T-helper 9 cell (primary cell): Measurements from ENCODE around the gene MEGF6.
"Not testable (repeated sequence)": the region's sequence is repeated elsewhere in the genome, so short reads cannot be mapped to it uniquely, and the experiment has no call there.

Source experiments
- DNase-seq: peaks from one replicate; pipeline ENCODE4 v3.0.0-alpha.2; 2020

Gene MEGF6

DNA sequence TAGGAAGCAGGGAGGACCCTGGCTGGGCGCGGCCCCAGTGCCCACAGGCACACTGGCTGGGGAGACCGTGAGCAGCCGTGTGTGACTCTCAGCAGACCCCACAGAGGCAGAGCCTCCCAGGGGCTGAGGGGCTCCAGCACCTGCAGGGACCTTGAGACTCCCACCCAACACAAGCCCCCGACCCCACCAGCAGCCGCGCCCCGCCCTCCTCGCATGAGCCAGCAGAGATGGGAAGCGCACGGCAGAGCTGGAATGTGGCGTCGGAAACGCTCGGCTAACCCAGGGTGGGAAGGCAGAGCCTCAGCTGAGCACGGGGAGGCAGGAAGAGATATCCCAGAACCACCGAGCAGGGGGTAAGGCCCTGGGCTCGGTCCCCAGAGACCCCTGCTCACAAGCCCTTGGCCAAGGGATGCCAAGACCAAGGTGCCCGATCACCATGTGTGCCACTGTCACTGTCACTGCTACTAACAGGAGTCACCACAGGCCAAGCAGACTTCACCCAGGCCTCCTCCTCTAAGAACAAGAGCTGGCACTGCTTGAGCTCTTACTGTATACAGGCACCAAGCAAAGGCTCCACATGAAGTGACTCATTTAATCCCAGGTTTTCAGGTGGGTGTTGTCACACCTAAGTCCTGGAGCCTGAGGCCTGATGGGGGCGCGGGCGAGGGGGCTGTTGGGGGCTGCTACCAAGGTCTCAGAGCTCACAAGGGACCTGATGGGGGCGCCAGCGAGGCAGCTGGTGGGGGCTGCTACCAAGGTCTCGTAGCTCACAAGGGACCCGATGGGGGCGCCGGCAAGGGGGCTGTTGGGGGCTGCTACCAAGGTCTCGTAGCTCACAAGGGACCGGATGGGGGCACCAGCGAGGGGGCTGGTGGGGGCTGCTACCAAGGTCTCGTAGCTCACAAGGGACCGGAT is 20.1 kb downstream of the MEGF6 start:
- DNase-seq, result no peak

GRCh38 chr1:3590139-3590763 is 21.1 kb downstream of the MEGF6 start:
- DNase-seq, result no peak

GRCh38 chr1:3588395-3588794 is 22.9 kb downstream of the MEGF6 start:
- no peak for DNase-seq

- DNase-seq, result no peak
Observed at GRCh38 chr1:3586986-3587759, 24.1 kb downstream of the MEGF6 start.

DNA sequence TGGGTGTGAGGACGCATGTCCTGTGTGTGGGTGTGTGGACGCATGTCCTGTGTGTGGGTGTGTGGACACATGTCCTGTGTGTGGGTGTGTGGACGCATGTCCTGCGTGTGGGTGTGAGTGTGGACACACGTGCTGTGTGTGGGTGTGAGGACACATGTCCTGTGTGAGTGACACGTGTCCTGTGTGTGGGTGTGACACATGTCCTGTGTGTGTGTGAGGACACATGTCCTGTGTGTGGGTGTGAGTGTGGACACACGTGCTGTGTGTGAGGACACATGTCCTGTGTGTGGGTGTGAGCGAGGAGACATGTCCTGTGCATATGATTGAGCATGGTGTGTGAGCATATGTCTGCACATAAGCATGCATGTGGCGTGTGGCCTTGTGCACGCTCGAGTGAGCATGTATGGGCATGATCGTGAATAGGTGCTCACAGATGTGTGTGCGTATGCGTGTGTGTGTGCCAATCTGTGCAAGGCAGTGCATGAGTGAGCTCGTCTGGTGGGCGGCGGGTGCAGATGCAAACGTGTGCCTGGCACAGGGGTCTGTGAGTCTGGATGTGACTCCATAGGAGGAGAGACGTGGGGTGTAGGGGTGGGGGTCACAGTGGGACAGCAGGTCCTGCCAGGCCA is 25.3 kb downstream of the MEGF6 start:
- no peak for DNase-seq

GRCh38 chr1:3585353-3585868 is 25.9 kb downstream of the MEGF6 start:
- not testable (repeated sequence) for DNase-seq

- no peak for DNase-seq
Observed at GRCh38 chr1:3584915-3585314, 26.4 kb downstream of the MEGF6 start.

DNA sequence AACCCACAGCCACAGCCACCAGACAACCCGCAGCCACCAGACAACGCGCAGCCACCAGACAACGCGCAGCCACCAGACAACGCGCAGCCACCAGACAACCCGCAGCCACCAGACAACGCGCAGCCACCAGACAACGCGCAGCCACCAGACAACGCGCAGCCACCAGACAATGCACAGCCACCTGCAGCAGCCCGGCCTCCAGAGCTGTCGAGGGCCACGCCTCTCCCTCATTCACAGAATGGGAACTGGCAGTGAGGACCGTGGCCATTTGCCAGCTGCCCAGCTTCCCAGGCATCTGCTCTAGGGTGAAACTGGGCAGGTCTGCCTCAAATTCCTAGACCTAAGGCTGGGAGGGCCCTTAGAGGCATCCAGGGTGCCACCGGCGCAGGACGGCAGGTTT is 27.6 kb downstream of the MEGF6 start:
- DNase-seq, result not testable (repeated sequence)

- DNase-seq, result no peak
Observed at GRCh38 chr1:3581296-3582036, 29.8 kb downstream of the MEGF6 start.

GRCh38 chr1:3580231-3580630 is 31.1 kb downstream of the MEGF6 start:
- DNase-seq, result no peak

DNA sequence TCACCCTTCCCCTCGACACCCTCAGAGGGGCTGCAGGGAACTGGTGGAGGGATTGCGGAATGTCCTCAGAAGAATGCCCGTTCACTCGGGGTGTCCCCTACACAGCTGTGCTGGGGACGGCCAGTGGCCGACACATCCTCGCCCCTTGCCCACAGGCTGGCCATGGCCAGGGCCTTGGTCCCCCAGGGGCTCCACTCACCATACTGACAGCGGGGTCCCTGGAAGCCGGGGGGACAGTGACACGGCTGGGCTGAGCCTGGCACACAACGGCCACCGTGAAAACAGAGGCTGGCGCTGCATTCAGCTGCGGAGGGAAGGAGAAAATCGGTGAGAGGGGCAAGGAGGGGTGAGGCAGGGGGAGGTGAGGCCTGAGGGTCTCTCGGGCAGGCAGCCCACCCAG is 31.7 kb downstream of the MEGF6 start:
- no peak for DNase-seq

DNA sequence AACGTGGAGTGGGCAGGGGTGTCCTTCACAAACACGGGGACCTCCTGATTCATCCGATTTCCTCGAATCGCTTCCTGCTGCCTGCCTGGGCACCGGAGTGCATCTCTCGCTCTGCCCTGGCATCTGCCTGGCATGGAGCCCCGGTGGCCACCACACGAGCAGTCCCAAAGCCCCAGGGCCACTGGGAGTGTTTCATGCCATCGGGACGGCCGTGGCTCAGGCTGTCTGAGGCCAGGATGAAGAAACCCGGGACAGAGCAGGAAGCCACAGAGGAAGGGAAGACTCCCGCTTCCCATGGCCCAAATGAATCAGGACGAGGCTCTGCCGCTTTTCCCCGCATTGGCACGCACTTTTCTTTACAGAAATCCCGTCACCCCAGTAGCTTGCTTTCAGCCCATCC is 32.4 kb downstream of the MEGF6 start:
- no peak for DNase-seq

DNA sequence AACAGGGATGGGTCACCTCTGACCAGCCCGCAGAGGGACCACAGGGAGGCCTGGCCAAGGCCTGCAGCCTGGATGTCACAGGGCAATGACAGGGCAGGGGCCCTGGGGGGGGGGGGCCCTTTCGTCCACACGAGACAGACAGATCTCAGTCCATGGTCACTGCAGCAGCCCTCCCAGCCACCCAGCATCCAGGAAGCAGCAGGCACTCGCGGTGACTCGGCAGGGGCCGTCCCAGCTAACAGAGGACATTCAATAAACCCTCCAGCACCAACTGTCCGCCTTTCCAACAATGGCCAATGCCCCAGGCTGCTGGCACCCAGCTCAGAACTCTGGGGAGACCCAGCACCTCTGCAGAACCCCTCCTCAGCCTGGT is 32.9 kb downstream of the MEGF6 start:
- no peak for DNase-seq

- no peak for DNase-seq
Observed at GRCh38 chr1:3577711-3578432, 33.4 kb downstream of the MEGF6 start.

GRCh38 chr1:3577300-3577699 is 34.0 kb downstream of the MEGF6 start:
- no peak for DNase-seq

GRCh38 chr1:3575993-3576392 is 35.3 kb downstream of the MEGF6 start:
- no peak for DNase-seq

GRCh38 chr1:3575515-3575914 is 35.8 kb downstream of the MEGF6 start:
- DNase-seq, result not testable (repeated sequence)

DNA sequence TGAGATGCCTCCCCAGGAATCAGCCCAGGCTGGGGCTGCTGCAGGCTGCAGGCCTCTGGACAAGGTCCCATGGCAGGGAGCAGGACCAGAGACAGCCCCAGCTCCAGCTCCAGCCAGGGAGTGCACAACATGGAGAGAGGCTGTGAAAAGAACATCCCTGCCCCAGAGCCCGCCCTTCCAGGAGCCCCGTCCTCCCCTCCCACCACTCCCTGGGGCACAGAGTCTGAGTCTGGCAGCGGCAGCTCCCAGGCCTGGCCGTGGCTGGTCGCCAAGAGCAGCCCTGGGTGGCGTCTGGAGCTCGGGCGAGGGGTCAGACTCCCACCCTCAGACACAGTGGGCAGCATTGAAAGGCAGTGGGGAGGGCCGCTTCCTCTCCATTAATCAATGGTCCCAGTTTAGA is 37.8 kb downstream of the MEGF6 start:
- DNase-seq, result no peak

DNA sequence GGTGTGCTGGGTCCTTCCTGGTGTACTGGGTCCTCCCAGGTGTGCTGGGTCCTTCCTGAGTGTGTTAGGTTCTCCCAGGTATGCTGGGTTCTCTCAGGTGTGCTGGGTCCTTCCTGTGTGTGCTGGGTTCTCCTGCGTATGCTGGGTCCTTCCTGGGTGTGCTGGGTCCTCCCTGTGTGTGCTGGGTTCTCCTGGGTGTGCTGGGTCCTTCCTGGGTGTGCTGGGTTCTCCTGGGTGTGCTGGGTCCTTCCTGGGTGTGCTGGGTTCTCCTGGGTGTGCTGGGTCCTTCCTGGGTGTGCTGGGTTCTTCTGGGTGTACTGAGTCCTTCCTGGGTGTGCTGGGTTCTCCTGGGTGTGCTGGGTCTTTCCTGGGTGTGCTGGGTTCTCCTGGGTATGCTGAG is 38.7 kb downstream of the MEGF6 start:
- not testable (repeated sequence) for DNase-seq

DNA sequence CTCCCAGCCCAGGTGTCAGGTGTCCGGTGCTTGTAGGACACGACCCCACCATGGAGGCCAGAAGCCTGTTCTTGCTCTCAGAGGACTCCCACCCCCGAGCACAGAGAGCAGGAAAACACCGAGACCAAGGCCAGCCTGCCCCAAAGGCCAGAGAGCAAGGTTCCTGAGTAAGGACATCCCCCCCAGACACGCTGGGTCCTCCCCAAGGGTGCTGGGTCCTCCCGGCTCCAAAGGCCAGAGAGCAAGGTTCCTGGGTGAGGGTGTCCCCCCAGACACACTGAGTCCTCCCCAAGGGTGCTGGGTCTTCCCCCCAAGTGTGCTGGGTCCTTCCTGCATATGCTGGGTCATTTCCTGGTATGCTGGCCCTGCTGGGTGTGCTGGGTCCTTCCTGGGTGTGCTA is 40.0 kb downstream of the MEGF6 start:
- no peak for DNase-seq
